Raji (cell line): ENCODE data around the gene NTRK2.

ENCODE experiments used
- POLR2A ChIP-seq: IDR thresholded peaks from 2 replicates; pipeline ENCODE4 v1.6.1; 2011; ENCODE audit warnings: low read depth, low read length, control low read depth; ENCODE audit not compliant: insufficient read depth

NTRK2 gene

DNA sequence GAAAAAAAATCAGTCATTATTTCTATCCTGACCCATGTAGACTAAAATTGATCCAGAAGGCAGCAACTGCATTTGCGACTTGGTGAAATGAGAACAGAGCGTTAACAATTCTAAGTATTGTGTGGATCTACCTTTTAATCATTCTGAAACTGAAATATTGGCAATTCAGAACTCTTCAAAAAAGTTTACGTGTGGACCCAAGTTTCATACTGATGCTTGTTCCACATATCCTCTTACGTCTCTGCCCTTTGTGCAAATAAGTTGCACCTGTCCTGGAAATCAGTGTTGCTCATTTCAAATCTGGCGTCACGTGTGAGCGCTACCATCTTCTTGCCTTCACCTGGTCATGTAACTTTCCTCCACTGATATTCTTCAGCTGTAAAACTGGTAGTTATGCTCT is 74.7 kb downstream of the NTRK2 start:
- TF ChIP-seq POLR2A = no peak

- TF ChIP-seq POLR2A = no peak
Observed at GRCh38 chr9:84744726-84745125, 75.2 kb downstream of the NTRK2 start.

GRCh38 chr9:84748112-84748511 is 78.6 kb downstream of the NTRK2 start:
- no peak for TF ChIP-seq POLR2A

GRCh38 chr9:84750152-84750865 is 80.8 kb downstream of the NTRK2 start:
- no peak for TF ChIP-seq POLR2A

- TF ChIP-seq POLR2A = no peak
Observed at GRCh38 chr9:84751921-84752320, 82.4 kb downstream of the NTRK2 start.

DNA sequence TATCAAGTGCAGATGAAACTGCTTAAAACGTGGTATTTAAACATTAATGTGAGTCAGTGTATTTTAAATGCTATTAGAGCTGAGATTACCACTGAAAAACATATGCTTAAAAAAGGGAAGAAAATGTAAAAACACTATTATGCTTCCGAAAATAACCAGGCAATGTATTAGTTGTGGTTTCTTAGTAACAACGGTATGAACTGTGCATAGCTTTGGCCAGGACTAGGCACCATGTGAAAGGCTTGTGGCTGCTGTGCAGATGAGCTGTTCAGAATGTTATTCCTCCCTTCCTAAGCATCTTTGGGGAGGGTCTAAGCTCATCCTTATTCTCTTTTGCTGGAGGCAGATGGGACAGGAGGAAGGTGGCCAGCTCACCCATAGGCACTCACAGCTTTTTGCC is 84.9 kb downstream of the NTRK2 start:
- no peak for TF ChIP-seq POLR2A

DNA sequence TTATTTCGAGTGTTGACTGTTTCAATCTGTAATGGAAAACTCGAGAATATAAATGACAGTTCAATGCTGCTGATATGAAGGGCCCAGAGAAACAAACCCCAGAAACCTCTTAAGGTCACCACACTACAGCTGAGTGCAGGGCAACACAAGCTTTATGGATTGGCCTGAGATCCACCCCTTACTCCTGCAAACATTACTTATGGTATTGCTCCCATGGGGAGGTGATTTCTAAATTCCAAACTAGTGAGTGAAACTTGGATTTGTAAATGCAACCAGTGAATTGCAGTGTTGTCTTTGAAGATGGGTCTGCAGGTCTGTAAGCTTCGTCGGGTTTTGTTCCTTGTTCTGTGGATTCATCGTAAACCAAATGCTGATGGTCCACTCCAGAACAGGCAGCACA is 85.4 kb downstream of the NTRK2 start:
- no peak for TF ChIP-seq POLR2A

DNA sequence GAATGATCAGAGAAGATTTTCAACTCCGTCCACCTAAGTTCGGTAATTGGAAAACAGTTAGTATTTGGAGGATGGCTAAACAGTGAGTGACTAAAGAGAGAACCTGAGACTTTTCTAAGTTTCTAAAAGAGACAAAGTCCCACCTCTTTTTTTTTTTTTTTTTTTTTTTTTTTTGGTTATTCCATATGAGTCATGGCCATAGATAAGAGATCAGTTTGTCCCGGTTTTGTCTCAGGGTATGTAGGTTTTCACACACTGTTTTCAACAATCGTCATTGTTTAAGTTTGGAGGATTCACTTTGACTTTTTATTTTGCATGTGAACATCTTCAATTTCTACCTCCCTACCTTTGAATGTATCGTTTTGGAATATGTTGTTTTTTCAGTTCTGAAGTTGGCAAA is 85.9 kb downstream of the NTRK2 start:
- no peak for TF ChIP-seq POLR2A

DNA sequence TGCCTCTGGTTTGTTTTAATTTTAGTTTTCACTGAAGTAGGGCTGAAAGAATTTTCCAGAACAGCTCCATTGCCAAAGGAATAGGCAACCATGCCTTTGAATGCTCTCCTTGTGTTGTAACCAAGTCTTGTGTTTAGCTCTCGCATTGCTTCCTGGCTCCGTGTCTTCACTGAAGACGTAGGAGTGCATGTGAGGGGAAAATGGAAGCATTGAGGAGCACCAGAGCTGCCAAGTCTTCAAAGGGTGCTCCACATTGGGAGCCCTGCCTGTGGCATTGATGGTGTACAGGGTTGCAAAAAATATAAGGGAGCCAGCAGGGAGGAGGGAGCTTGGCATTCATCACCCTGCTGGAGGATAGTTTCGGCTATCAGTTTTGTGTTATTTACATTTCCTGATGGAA is 86.6 kb downstream of the NTRK2 start:
- no peak for TF ChIP-seq POLR2A

GRCh38 chr9:84756731-84757130 is 87.2 kb downstream of the NTRK2 start:
- no peak for TF ChIP-seq POLR2A

DNA sequence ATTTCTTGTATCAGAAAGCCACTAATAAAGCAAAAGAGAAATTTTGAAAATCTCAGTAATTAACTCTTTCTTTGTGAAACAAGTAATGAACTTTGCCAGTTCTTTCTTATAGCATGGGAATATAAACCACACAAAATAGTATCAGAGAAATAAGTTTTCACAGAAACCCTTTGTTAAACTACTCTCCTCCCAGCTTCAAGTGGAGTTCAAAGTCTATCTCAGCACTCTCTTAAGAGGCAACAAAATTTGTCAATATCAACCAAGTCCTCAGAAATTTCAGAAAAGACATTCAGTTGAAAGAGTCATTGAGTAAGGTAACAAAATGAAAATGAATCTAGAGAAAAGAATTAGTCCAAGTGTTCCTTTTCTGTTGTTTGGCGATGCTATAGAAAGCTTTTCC is 89.3 kb downstream of the NTRK2 start:
- TF ChIP-seq POLR2A = no peak

GRCh38 chr9:84759300-84759750 is 89.8 kb downstream of the NTRK2 start:
- no peak for TF ChIP-seq POLR2A

DNA sequence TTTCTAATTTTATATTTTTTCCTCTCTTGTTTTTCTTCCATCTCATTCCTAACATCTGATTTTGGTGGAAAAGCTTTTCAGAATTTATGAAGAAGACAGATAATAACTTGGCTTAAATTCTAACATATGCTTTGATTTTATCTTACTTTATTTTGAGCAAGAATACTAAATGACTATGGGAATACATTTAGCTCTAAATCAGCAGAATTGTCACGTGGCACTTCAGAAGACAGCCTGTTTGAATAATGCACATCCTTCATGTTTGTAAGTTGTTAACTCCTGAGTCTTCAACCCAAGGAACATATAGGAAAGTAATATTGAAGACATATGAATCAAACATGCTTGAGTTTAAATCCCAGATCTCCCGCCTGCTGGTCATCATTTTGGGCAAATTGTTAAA is 90.3 kb downstream of the NTRK2 start:
- no peak for TF ChIP-seq POLR2A

- no peak for TF ChIP-seq POLR2A
Observed at GRCh38 chr9:84761137-84761808, 91.7 kb downstream of the NTRK2 start.

- no peak for TF ChIP-seq POLR2A
Observed at GRCh38 chr9:84772511-84772910, 103.0 kb downstream of the NTRK2 start.

- TF ChIP-seq POLR2A = no peak
Observed at GRCh38 chr9:84773022-84773421, 103.5 kb downstream of the NTRK2 start.
